Neural cell (in vitro differentiated cells): Measurements from ENCODE around the gene SLC2A8.

Experiments used
- CTCF ChIP-seq: fragments of 450-650 bp; IDR thresholded peaks from 2 replicates; pipeline ENCODE4 v1.5.1; 2014; ENCODE audit warnings: antibody characterized with exemption, mild to moderate bottlenecking, moderate library complexity; ENCODE audit not compliant: poor library complexity, severe bottlenecking
- POLR2AphosphoS5 ChIP-seq: IDR thresholded peaks from 2 replicates; pipeline ENCODE4 v1.6.1; 2012

- TF ChIP-seq POLR2AphosphoS5 (no peak), CTCF (no peak)
Observed at GRCh38 chr9:127405344-127406125, 8.6 kb downstream of the SLC2A8 start.
